HEK293 (cell line): Measurements from ENCODE around the gene ELOVL1.

Source experiments
- CTCF ChIP-seq: fragments of 450-650 bp; formaldehyde crosslinking; IDR thresholded peaks from 2 replicates; pipeline ENCODE4 v1.5.1; 2016; ENCODE audit warnings: missing biosample characterization, missing genetic modification characterization
- HOXA7 ChIP-seq: sonication (generic); formaldehyde crosslinking; IDR thresholded peaks from 2 replicates; pipeline ENCODE4 v1.8.1; 2022; ENCODE audit warnings: missing genetic modification reagents, borderline replicate concordance
- SP2 ChIP-seq: fragments of 450-650 bp; formaldehyde crosslinking; IDR thresholded peaks from 2 replicates; pipeline ENCODE4 v1.5.1; 2016; ENCODE audit warnings: missing biosample characterization, missing genetic modification characterization
- TRIM28 ChIP-seq: IDR thresholded peaks from 2 replicates; pipeline ENCODE4 v1.6.1; 2011; ENCODE audit warnings: low read length, control low read depth, borderline replicate concordance
- YY2 ChIP-seq: fragments of 450-650 bp; formaldehyde crosslinking; IDR thresholded peaks from 2 replicates; pipeline ENCODE4 v1.5.1; 2016; ENCODE audit warnings: missing biosample characterization, missing genetic modification characterization
- ZBTB7A ChIP-seq: fragments of 450-650 bp; formaldehyde crosslinking; IDR thresholded peaks from 2 replicates; pipeline ENCODE4 v1.5.1; 2016; ENCODE audit warnings: low read depth, missing biosample characterization, missing genetic modification characterization
- ZEB2 ChIP-seq: fragments of 450-650 bp; formaldehyde crosslinking; IDR thresholded peaks from 2 replicates; pipeline ENCODE4 v1.5.1; 2016; ENCODE audit warnings: missing biosample characterization, missing genetic modification characterization
- ZNF24 ChIP-seq: fragments of 450-650 bp; formaldehyde crosslinking; IDR thresholded peaks from 2 replicates; pipeline ENCODE4 v1.5.1; 2016; ENCODE audit warnings: missing biosample characterization, missing genetic modification characterization
- ZNF510 ChIP-seq: fragments of 450-650 bp; formaldehyde crosslinking; IDR thresholded peaks from 2 replicates; pipeline ENCODE4 v1.5.1; 2018; ENCODE audit warnings: mild to moderate bottlenecking, missing genetic modification characterization, missing biosample characterization; ENCODE audit not compliant: insufficient replicate concordance
- ZNF558 ChIP-seq: fragments of 450-650 bp; formaldehyde crosslinking; IDR thresholded peaks from 2 replicates; pipeline ENCODE4 v1.5.1; 2016; ENCODE audit warnings: missing biosample characterization, missing genetic modification characterization
- ZNF571 ChIP-seq: fragments of 450-650 bp; formaldehyde crosslinking; IDR thresholded peaks from 2 replicates; pipeline ENCODE4 v1.5.0; 2017; ENCODE audit warnings: missing biosample characterization, missing genetic modification characterization
- TF ChIP-seq, protein P1 (sequence below): fragments of 450-650 bp; formaldehyde crosslinking; IDR thresholded peaks from 2 replicates; pipeline ENCODE4 v1.5.1; 2016; ENCODE audit warnings: missing biosample characterization, missing genetic modification characterization

- TF ChIP-seq CTCF (tag by site-specific recombination) (no peak), ZNF558 (no peak), ZNF510 (no peak), ZNF24 (tag by site-specific recombination) (no peak), ZBTB7A (tag by site-specific recombination) (no peak), ZNF571 (no peak), YY2 (tag by site-specific recombination) (no peak), SP2 (no peak), ZEB2 (tag by site-specific recombination) (no peak), TRIM28 (no peak), HOXA7 (no peak)
- TF ChIP-seq, protein P1, sequence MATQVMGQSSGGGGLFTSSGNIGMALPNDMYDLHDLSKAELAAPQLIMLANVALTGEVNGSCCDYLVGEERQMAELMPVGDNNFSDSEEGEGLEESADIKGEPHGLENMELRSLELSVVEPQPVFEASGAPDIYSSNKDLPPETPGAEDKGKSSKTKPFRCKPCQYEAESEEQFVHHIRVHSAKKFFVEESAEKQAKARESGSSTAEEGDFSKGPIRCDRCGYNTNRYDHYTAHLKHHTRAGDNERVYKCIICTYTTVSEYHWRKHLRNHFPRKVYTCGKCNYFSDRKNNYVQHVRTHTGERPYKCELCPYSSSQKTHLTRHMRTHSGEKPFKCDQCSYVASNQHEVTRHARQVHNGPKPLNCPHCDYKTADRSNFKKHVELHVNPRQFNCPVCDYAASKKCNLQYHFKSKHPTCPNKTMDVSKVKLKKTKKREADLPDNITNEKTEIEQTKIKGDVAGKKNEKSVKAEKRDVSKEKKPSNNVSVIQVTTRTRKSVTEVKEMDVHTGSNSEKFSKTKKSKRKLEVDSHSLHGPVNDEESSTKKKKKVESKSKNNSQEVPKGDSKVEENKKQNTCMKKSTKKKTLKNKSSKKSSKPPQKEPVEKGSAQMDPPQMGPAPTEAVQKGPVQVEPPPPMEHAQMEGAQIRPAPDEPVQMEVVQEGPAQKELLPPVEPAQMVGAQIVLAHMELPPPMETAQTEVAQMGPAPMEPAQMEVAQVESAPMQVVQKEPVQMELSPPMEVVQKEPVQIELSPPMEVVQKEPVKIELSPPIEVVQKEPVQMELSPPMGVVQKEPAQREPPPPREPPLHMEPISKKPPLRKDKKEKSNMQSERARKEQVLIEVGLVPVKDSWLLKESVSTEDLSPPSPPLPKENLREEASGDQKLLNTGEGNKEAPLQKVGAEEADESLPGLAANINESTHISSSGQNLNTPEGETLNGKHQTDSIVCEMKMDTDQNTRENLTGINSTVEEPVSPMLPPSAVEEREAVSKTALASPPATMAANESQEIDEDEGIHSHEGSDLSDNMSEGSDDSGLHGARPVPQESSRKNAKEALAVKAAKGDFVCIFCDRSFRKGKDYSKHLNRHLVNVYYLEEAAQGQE (tag by site-specific recombination), result no peak
Measured at GRCh38 chr1:43388613-43389012, 20.8 kb upstream of the ELOVL1 start.
